GM12891 (cell line): ENCODE measurements around the gene SLC22A12.

ENCODE experiments used
- POLR2A ChIP-seq: IDR thresholded peaks from 2 replicates; pipeline ENCODE4 v1.6.1; 2011; ENCODE audit warnings: low read depth, low read length, control low read depth
- POLR2AphosphoS5 ChIP-seq: IDR thresholded peaks from 2 replicates; pipeline ENCODE4 v1.6.1; 2011; ENCODE audit warnings: low read depth, low read length, control low read depth
- SPI1 ChIP-seq: IDR thresholded peaks from 2 replicates; pipeline ENCODE4 v1.6.1; 2011; ENCODE audit warnings: low read depth, low read length, control low read depth
- TAF1 ChIP-seq: IDR thresholded peaks from 2 replicates; pipeline ENCODE4 v1.6.1; 2011; ENCODE audit warnings: low read depth, low read length, control low read depth

GRCh38 chr11:64598797-64599697, 8.0 kb downstream of the SLC22A12 start:
- TF ChIP-seq POLR2A (no peak), POLR2AphosphoS5 (no peak), TAF1 (no peak), SPI1 (no peak)
